ENCODE measurements around the gene NUBPL.

- no peak for TF ChIP-seq POLR2AphosphoS5 (IDR thresholded peaks at IDR 0.05)
- TF ChIP-seq CTCF (IDR thresholded peaks at IDR 0.05): no peak
- TF ChIP-seq POLR2A (IDR thresholded peaks at IDR 0.05): no peak
These were observed 281.7 kb downstream of the NUBPL start for GRCh38 chr14:31842899-31843298.
